H1 (cell line): ENCODE measurements around the gene BSPH1. TPM values are rescaled to one million over a fixed set of nuclear protein-coding genes. Genes with fewer than 3 reads are reported as not detected.

Experiments
- CTCF ChIA-PET: fragments of 300-600 bp; sonication (Branson Sonifier 250); formaldehyde crosslinking; loops from one replicate; lab custom pipeline; 2021; ENCODE audit not compliant: partially characterized antibody; lab: Charles Lee
- POLR2A ChIA-PET: fragments of 300-600 bp; sonication (Branson Sonifier 250); formaldehyde crosslinking; loops from one replicate; lab custom pipeline; 2021; ENCODE audit warnings: inconsistent platforms; ENCODE audit not compliant: partially characterized antibody; lab: Charles Lee
- DNase-seq, 2 experiments: peaks; one replicate each; pipeline versions ENCODE4 v3.0.0 to v3.0.0-alpha.2; 2010 to 2022; ENCODE audit warnings: low spot score in 2 of 2, low read depth in 1 of 2, mixed read lengths in 1 of 2
- FAIRE-seq: peaks from 2 replicates; lab custom pipeline; 2011; peaks lifted over from hg19 to GRCh38; lab: Jason Lieb, UNC
- H2AFZ ChIP-seq: 2 replicates; pipeline ENCODE4 v1.8.1; 2012; ENCODE audit warnings: low read length, inconsistent platforms
- H2AK5ac ChIP-seq: 2 replicates; pipeline ENCODE4 v1.6.1; 2013; ENCODE audit warnings: low read depth, low read length
- H2BK120ac ChIP-seq: replicated peaks from 2 replicates; pipeline ENCODE3; 2013; ENCODE audit warnings: low read depth, low read length, inconsistent platforms
- H2BK12ac ChIP-seq: 2 replicates; pipeline ENCODE4 v1.6.1; 2013; ENCODE audit warnings: low read depth, low read length
- H2BK15ac ChIP-seq: 2 replicates; pipeline ENCODE4 v1.6.1; 2013; ENCODE audit warnings: low read length
- H2BK20ac ChIP-seq: 2 replicates; pipeline ENCODE4 v1.6.1; 2013; ENCODE audit warnings: low read length
- H2BK5ac ChIP-seq: 2 replicates; pipeline ENCODE4 v1.6.1; 2013; ENCODE audit warnings: low read depth, low read length
- H3K14ac ChIP-seq: 2 replicates; pipeline ENCODE4 v1.6.1; 2013; ENCODE audit warnings: inconsistent platforms; ENCODE audit not compliant: insufficient read length
- H3K18ac ChIP-seq: 2 replicates; pipeline ENCODE4 v1.6.1; 2013; ENCODE audit warnings: low read length; ENCODE audit errors: extremely low read depth
- H3K23ac ChIP-seq: 2 replicates; pipeline ENCODE4 v1.6.1; 2013; ENCODE audit warnings: inconsistent platforms; ENCODE audit not compliant: insufficient read length
- H3K23me2 ChIP-seq: 2 replicates; pipeline ENCODE4 v1.6.1; 2013; ENCODE audit warnings: low read depth, low read length
- H3K27ac ChIP-seq: 2 replicates; pipeline ENCODE4 v1.6.1; 2011; ENCODE audit warnings: low read depth, low read length, inconsistent platforms
- H3K27me3 ChIP-seq, 4 experiments: replicated peaks in 1 of 4; 1 replicate in 1 of 4; 2 replicates in 3 of 4; pipeline versions ENCODE4 v1.6.1 to v1.8.1; 2011 to 2013; ENCODE audit warnings: low read length in 3 of 4, mild to moderate bottlenecking in 3 of 4, inconsistent platforms in 2 of 4, mixed read lengths in 2 of 4, moderate library complexity in 1 of 4; ENCODE audit not compliant: control insufficient read depth in 3 of 4, insufficient read depth in 3 of 4; ENCODE audit errors: extremely low read depth in 1 of 4
- H3K36me3 ChIP-seq, 4 experiments: 2 replicates each; pipeline versions ENCODE4 v1.6.1 to v1.8.1; 2011 to 2013; ENCODE audit warnings: mild to moderate bottlenecking in 4 of 4, low read length in 3 of 4, moderate library complexity in 2 of 4, control low read depth in 1 of 4, inconsistent platforms in 1 of 4; ENCODE audit not compliant: insufficient read depth in 4 of 4, control insufficient read depth in 2 of 4
- H3K4ac ChIP-seq: replicated peaks from 2 replicates; pipeline ENCODE3; 2013; ENCODE audit warnings: low read length, low read depth, mixed read lengths, inconsistent platforms; ENCODE audit not compliant: insufficient read length
- H3K4me1 ChIP-seq, 4 experiments: replicated peaks in 1 of 4; 1 replicate in 1 of 4; 2 replicates in 3 of 4; pipeline versions ENCODE4 v1.6.1 to v1.8.1; 2011 to 2013; ENCODE audit warnings: low read length in 3 of 4, inconsistent platforms in 2 of 4, mixed read lengths in 1 of 4; ENCODE audit not compliant: insufficient read depth in 4 of 4, control insufficient read depth in 3 of 4
- H3K4me2 ChIP-seq, 2 experiments: 2 replicates each; pipeline versions ENCODE4 v1.6.1 to v1.8.1; 2011 to 2013; ENCODE audit warnings: low read depth in 2 of 2, low read length in 2 of 2, control low read depth in 1 of 2, inconsistent platforms in 1 of 2, mild to moderate bottlenecking in 1 of 2; ENCODE audit not compliant: insufficient read depth in 1 of 2
- H3K4me3 ChIP-seq, 4 experiments: fragments of 200-600, 300-600 bp in 1 of 4; sonication (generic), shearing (Covaris generic), sonication (Bioruptor Twin) in 1 of 4; 2 replicates each; pipeline versions ENCODE4 v1.5.1 to v1.8.1; 2011 to 2016; ENCODE audit warnings: low read length in 4 of 4, low read depth in 3 of 4, control low read depth in 2 of 4, inconsistent platforms in 2 of 4, mild to moderate bottlenecking in 2 of 4, mixed read lengths in 1 of 4, moderate library complexity in 1 of 4; ENCODE audit not compliant: insufficient read depth in 2 of 4; ENCODE audit errors: extremely low read depth in 1 of 4
- H3K56ac ChIP-seq: replicated peaks from 2 replicates; pipeline ENCODE3; 2013; ENCODE audit warnings: low read depth, mild to moderate bottlenecking, mixed read lengths, low read length, inconsistent platforms; ENCODE audit not compliant: insufficient read length
- H3K79me1 ChIP-seq: 2 replicates; pipeline ENCODE4 v1.6.1; 2013; ENCODE audit warnings: low read depth, low read length, control low read depth
- H3K79me2 ChIP-seq, 2 experiments: 2 replicates each; pipeline versions ENCODE4 v1.6.1 to v1.8.1; 2012 to 2013; ENCODE audit warnings: low read length in 2 of 2, mild to moderate bottlenecking in 2 of 2, inconsistent platforms in 1 of 2; ENCODE audit not compliant: insufficient read depth in 2 of 2, control insufficient read depth in 1 of 2
- H3K9ac ChIP-seq, 4 experiments: replicated peaks in 1 of 4; 1 replicate in 1 of 4; 2 replicates in 3 of 4; pipeline versions ENCODE4 v1.6.1 to v1.8.1; 2011 to 2013; ENCODE audit warnings: low read depth in 3 of 4, low read length in 3 of 4, control low read depth in 2 of 4, mild to moderate bottlenecking in 2 of 4, moderate library complexity in 2 of 4, inconsistent platforms in 1 of 4; ENCODE audit errors: extremely low read depth in 1 of 4
- H3K9me3 ChIP-seq, 2 experiments: 2 replicates each; pipeline versions ENCODE4 v1.6.1 to v1.8.1; 2012 to 2013; ENCODE audit warnings: mild to moderate bottlenecking in 2 of 2, moderate library complexity in 2 of 2, control low read depth in 1 of 2, inconsistent platforms in 1 of 2, low read depth in 1 of 2, low read length in 1 of 2, mixed read lengths in 1 of 2; ENCODE audit not compliant: insufficient read depth in 2 of 2
- H4K20me1 ChIP-seq, 2 experiments: replicated peaks in 1 of 2; 2 replicates each; pipeline versions ENCODE3 to v1.8.1; 2011 to 2013; ENCODE audit warnings: inconsistent platforms in 2 of 2, low read length in 2 of 2, mild to moderate bottlenecking in 1 of 2; ENCODE audit not compliant: insufficient read depth in 2 of 2, control insufficient read depth in 1 of 2
- H4K5ac ChIP-seq: 2 replicates; pipeline ENCODE4 v1.6.1; 2013; ENCODE audit warnings: low read length, low read depth, mixed read lengths, inconsistent platforms; ENCODE audit not compliant: insufficient read length
- H4K8ac ChIP-seq: 2 replicates; pipeline ENCODE4 v1.8.0; 2013; ENCODE audit warnings: mild to moderate bottlenecking, moderate library complexity, low read length, inconsistent platforms; ENCODE audit not compliant: insufficient read depth; ENCODE audit errors: extremely low read depth
- H4K91ac ChIP-seq: replicated peaks from 2 replicates; pipeline ENCODE3; 2013; ENCODE audit warnings: low read length, mixed read lengths, inconsistent platforms; ENCODE audit not compliant: insufficient read length
- BACH1 ChIP-seq: IDR thresholded peaks from 2 replicates; pipeline ENCODE4 v1.6.1; 2012; ENCODE audit warnings: low read length, improper control_type of control experiment
- GABPA ChIP-seq: IDR thresholded peaks from 2 replicates; pipeline ENCODE4 v1.6.1; 2011; ENCODE audit warnings: mild to moderate bottlenecking, low read length, moderate library complexity, borderline replicate concordance; ENCODE audit not compliant: insufficient read depth
- GTF2F1 ChIP-seq: IDR thresholded peaks from 2 replicates; pipeline ENCODE4 v1.6.1; 2012; ENCODE audit warnings: low read depth, low read length, improper control_type of control experiment, borderline replicate concordance
- POLR2AphosphoS5 ChIP-seq: IDR thresholded peaks from 2 replicates; pipeline ENCODE4 v1.6.1; 2011; ENCODE audit warnings: low read depth, low read length
- POU5F1 ChIP-seq: IDR thresholded peaks from 2 replicates; pipeline ENCODE4 v1.6.1; 2011; ENCODE audit warnings: low read depth, mild to moderate bottlenecking, low read length, moderate library complexity
- RNF2 ChIP-seq: fragments of 200-900, 300-1000 bp; sonication (generic); IDR thresholded peaks from 2 replicates; pipeline ENCODE4 v1.7.1; 2016; ENCODE audit warnings: borderline replicate concordance, low read depth, mild to moderate bottlenecking, antibody characterized with exemption, low read length; ENCODE audit not compliant: poor library complexity, severe bottlenecking; ENCODE audit errors: missing control alignments
- SAP30 ChIP-seq: fragments of 300-600 bp; sonication (generic); IDR thresholded peaks from 2 replicates; pipeline ENCODE4 v1.7.1; 2012; ENCODE audit warnings: low read length, moderate library complexity, mild to moderate bottlenecking, inconsistent platforms; ENCODE audit not compliant: insufficient read depth, insufficient replicate concordance
- SIRT6 ChIP-seq: IDR thresholded peaks from one replicate; pipeline ENCODE4 v1.7.1; 2012; ENCODE audit warnings: low read length, inconsistent platforms
- TAF1 ChIP-seq: IDR thresholded peaks from 2 replicates; pipeline ENCODE4 v1.6.1; 2011; ENCODE audit warnings: mild to moderate bottlenecking, low read depth, low read length
- YY1 ChIP-seq: IDR thresholded peaks from 2 replicates; pipeline ENCODE4 v1.6.1; 2011; ENCODE audit warnings: low read depth, mild to moderate bottlenecking, low read length
- ZNF274 ChIP-seq: IDR thresholded peaks from 2 replicates; pipeline ENCODE4 v1.7.0; 2012; ENCODE audit warnings: low read length, borderline replicate concordance; ENCODE audit errors: extremely low read depth
- WGBS, 2 experiments: shearing (Covaris generic) in 1 of 2; methylation state at CpG; one replicate each; pipeline versions ENCODE4 v1.1.6 to v1.1.7; 2013 to 2015; ENCODE audit warnings: low lambda C conversion rate in 2 of 2, mixed read lengths in 2 of 2, inconsistent platforms in 1 of 2, low coverage in 1 of 2, missing lambda C conversion rate in 1 of 2; ENCODE audit not compliant: insufficient replicate concordance in 2 of 2, insufficient coverage in 1 of 2, insufficient read length in 1 of 2; ENCODE audit errors: extremely low coverage in 1 of 2, missing lambda C conversion rate in 1 of 2; 5-methylcytosine and 5-hydroxymethylcytosine counted together
- polyA plus RNA-seq, 7 experiments: library from polyadenylated mRNA; depleted of rRNA in 3 of 7; stranded (reverse) in 5 of 7; unstranded in 2 of 7; fragments of >200 nt in 5 of 7; fragments of 200-250 nt in 2 of 7; gene quantifications; 1 replicate in 5 of 7; 2 replicates in 1 of 7; 4 replicates in 1 of 7; pipeline versions ENCODE4 v1.2.1 to v1.2.3, GENCODE V29; 2011 to 2013; ENCODE audit warnings: missing spikeins in 2 of 7, mixed read lengths in 2 of 7
- total RNA-seq: library from RNA; stranded (reverse); fragmentation: NEBNext Ultra II Directional; extraction: Animal tissue kit (Norgen Biotek cat#: 25700); gene quantifications from 2 replicates; pipeline ENCODE4 v1.2.1, GENCODE V29; 2021
- TF ChIP-seq, protein P1 (sequence below): IDR thresholded peaks from 2 replicates; pipeline ENCODE4 v1.6.1; 2011; ENCODE audit warnings: low read length, improper control_type of control experiment

The BSPH1 gene
- total and polyA plus RNA-seq, 2 of the 8 experiments (the other 6 are each of a cell fraction or from before 2014, with no cell fraction given): not detected

DNA sequence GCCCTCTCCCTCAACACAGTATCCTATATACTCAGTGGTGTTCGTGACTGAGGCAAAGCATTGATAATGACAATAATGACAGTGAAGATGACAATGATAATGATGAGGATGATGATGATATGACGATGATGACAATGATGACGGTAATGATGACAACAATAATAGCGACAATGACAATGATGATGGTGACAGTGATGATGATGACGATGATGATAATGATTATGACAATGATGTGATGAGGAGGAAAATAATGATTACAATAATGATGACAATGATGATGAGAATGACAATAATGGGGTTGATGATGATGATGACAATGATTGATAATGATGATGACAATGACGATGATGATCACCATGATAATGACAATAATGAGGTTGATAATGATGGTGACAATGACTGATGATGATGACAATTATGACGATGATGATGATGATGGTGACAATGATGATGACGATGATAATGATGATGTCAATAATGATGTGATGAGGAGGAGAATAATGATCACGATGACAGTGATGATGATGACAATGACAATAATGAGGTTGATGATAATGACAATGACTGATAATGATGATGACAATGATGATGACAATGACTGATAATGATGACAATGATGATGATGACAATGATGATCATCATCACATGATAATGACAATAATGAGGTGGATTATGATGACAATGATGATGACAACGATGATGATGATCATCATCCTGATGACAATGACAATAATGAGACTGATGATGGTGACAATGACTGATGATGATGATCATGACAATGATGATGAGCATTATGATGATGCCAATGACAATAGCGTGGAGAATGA, 19.2 kb upstream of the BSPH1 start:
- no peaks in the 10 kb centered on the region for H3K79me1 ChIP-seq
- no peak overlapping the region for H3K4me2 ChIP-seq
- H3K9ac ChIP-seq: no peak overlapping the region
- WGBS, 2 experiments: 90% methylated on average over 11 of the region's 11 CpGs; no CpG with 5 or more reads in 1 of the 2 experiments
- H2AK5ac ChIP-seq: no peak overlapping the region
- peaks cover 0 to 9% of the 10 kb centered on the region in 2 experiments; a peak in 1 of 4 replicates for H3K9me3 ChIP-seq
- H3K4me3 ChIP-seq: no peak overlapping the region
- POLR2A ChIA-PET: no interaction called here
- no peak overlapping the region for H4K91ac ChIP-seq
- H4K8ac ChIP-seq: no peak overlapping the region
- no peak overlapping the region for H4K5ac ChIP-seq
- peaks cover 0 to 5% (median 0%) of the 10 kb centered on the region in 4 experiments; a peak in 2 of 7 replicates for H3K4me1 ChIP-seq
- H3K14ac ChIP-seq: no peak overlapping the region
- H2BK12ac ChIP-seq: no peak overlapping the region
- H3K27ac ChIP-seq: no peak overlapping the region
- H2AFZ ChIP-seq: no peak overlapping the region
- H2BK120ac ChIP-seq: no peak overlapping the region
- no peak overlapping the region for H3K4ac ChIP-seq
- no peak overlapping the region for H3K23ac ChIP-seq
- no peaks in the 10 kb centered on the region for H3K23me2 ChIP-seq
- no peak overlapping the region for H3K18ac ChIP-seq
- no peak overlapping the region for H2BK20ac ChIP-seq
- H2BK5ac ChIP-seq: no peak overlapping the region
- no peaks in the 10 kb centered on the region for H4K20me1 ChIP-seq
- DNase-seq: no peak
- no peak overlapping the region for H2BK15ac ChIP-seq
- no peak overlapping the region for H3K56ac ChIP-seq
- H3K36me3 ChIP-seq: no peaks in the 10 kb centered on the region
- CTCF ChIA-PET: no interaction called here
- no peaks in the 10 kb centered on the region for H3K27me3 ChIP-seq
- FAIRE-seq: no peak
- no peaks in the 10 kb centered on the region for H3K79me2 ChIP-seq
- no peak for TF ChIP-seq ZNF274
- no peak for TF ChIP-seq BACH1
- no peak for TF ChIP-seq GTF2F1
- no peak for TF ChIP-seq POLR2AphosphoS5
- TF ChIP-seq YY1: no peak
- no peak for TF ChIP-seq SAP30
- no peak for TF ChIP-seq GABPA
- TF ChIP-seq TAF1: no peak
- TF ChIP-seq RNF2: no peak
- TF ChIP-seq POU5F1: no peak
- TF ChIP-seq SIRT6: no peak
- TF ChIP-seq, protein P1, sequence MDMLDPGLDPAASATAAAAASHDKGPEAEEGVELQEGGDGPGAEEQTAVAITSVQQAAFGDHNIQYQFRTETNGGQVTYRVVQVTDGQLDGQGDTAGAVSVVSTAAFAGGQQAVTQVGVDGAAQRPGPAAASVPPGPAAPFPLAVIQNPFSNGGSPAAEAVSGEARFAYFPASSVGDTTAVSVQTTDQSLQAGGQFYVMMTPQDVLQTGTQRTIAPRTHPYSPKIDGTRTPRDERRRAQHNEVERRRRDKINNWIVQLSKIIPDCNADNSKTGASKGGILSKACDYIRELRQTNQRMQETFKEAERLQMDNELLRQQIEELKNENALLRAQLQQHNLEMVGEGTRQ: no peak
